ELR (cell line): ENCODE data around the gene UBAP1L.

Experiments used
- DNase-seq: peaks from one replicate; pipeline ENCODE4 v3.0.0-alpha.2; 2015; ENCODE audit warnings: low read depth

UBAP1L gene

DNA sequence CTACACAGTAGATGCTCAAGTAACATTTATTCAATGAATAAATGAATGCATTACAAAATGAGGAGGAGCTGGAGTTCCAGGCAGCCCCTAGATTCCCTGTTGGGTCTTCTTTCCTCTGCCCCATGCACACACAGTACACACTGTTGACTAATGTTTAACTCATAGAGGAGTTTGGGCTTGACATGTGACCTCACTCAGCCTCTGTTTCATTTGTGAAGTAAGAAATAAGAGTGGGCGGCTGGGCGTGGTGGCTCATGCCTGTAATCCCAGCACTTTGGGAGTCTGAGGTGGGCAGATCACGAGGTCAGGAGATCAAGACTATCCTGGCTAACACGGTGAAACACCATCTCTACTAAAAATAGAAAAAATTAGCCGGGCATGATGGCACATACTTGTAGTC is 70.8 kb downstream of the UBAP1L start:
- DNase-seq, result peak; percentile 86

DNA sequence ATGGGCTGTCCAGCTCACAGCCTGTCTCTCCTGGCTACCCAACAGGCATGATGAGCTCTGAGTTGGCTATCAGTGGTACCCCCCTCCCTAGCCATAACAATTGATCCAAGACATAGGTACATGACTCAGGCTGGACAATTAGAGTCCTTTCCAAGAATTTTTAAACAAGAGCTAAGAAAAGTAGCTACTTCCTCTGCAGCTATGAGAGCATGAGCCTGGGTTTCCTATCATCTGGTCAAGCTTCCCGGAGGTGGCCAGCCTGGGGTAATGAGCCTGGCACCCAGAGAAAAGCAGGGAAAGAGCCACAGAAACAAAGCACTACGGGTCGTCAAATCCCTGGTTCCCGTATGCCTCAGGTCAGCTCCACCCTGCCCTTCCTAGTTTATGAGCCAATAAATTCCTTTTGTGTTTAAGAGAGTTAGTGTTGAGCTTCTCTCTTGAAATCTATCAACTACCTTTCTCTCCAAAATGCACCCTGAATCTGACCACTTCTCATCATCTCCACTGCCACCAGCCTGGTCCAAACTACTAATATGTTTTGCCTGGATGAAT is 72.1 kb downstream of the UBAP1L start:
- no peak for DNase-seq
